PFSK-1 (cell line): Measurements from ENCODE around the gene GJB2.

Source experiments
- POLR2AphosphoS5 ChIP-seq: IDR thresholded peaks from 2 replicates; pipeline ENCODE4 v1.6.1; 2012; ENCODE audit warnings: low read depth, mild to moderate bottlenecking, control low read depth, low read length, moderate library complexity
- REST ChIP-seq, 2 experiments: IDR thresholded peaks; 2 replicates each; pipeline versions ENCODE4 v1.6.1 to v1.8.0; 2011 to 2012; ENCODE audit warnings: low read depth in 2 of 2, low read length in 2 of 2, control low read depth in 1 of 2, inconsistent platforms in 1 of 2, mild to moderate bottlenecking in 1 of 2, moderate library complexity in 1 of 2; ENCODE audit not compliant: insufficient read depth in 1 of 2

GRCh38 chr13:20171364-20171763 lies 21.4 kb downstream of the GJB2 start:
- no peak for TF ChIP-seq REST (IDR thresholded peaks at IDR 0.05; ENCODE audit: insufficient read depth in 1 of 2, low read depth in 2 of 2, low read length in 2 of 2)
- TF ChIP-seq POLR2AphosphoS5, result no peak
